ENCODE measurements around the gene ZDHHC6. TPM values are rescaled to one million over a fixed set of nuclear protein-coding genes. Genes with fewer than 3 reads are reported as not detected.

Gene ZDHHC6, protein sequence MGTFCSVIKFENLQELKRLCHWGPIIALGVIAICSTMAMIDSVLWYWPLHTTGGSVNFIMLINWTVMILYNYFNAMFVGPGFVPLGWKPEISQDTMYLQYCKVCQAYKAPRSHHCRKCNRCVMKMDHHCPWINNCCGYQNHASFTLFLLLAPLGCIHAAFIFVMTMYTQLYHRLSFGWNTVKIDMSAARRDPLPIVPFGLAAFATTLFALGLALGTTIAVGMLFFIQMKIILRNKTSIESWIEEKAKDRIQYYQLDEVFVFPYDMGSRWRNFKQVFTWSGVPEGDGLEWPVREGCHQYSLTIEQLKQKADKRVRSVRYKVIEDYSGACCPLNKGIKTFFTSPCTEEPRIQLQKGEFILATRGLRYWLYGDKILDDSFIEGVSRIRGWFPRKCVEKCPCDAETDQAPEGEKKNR
- total RNA-seq (2022; extraction: Qiagen RNA extraction): 25.7 to 29.3 TPM (median 28.5 TPM) in 5 replicates

GRCh38 chr10:112446855-112447619 is at the start of gene ZDHHC6, which contains the start of gene VTI1A:
Gene ZDHHC6 (minus strand): TSS chr10:112446914. CDS start chr10:112445436, 1,478 bp downstream.
Gene VTI1A (plus strand): TSS chr10:112447215. CDS start chr10:112447374, 159 bp downstream.

Other genes starting within 250 kb of the ZDHHC6 start
- not detected in 5 replicates for gene TECTB, start 163.5 kb downstream of the ZDHHC6 start, total RNA-seq (2022; extraction: Qiagen RNA extraction)
- 0.25 to 0.60 TPM (median 0.33 TPM) in 5 replicates for gene ACSL5, start 72.8 kb downstream of the ZDHHC6 start, total RNA-seq (2022; extraction: Qiagen RNA extraction)
- 11.2 to 14.9 TPM (median 13.1 TPM) in 5 replicates for gene VTI1A, start 301 bp upstream of the ZDHHC6 start, total RNA-seq (2022; extraction: Qiagen RNA extraction)

All from A549 treated with AZD2906 at 1 μM for 4 hours (cell line).